ENCODE results near the gene JAKMIP1.

The JAKMIP1 gene

GRCh38 chr4:5976431-5976830, 223.9 kb downstream of the JAKMIP1 start:
- Histone ChIP-seq H3K4me2 (ENCODE audit: low read length) (no peak overlapping the region), H2AFZ (no peak overlapping the region), H3K27ac (no peak overlapping the region), H3K9ac (no peak overlapping the region), H3K4me1 (no peaks in the 10 kb centered on the region), H3K36me3 (ENCODE audit: control insufficient read depth, insufficient read depth, low read length) (no peaks in the 10 kb centered on the region), H3K27me3 (ENCODE audit: control insufficient read depth, insufficient read depth, low read length) (no peaks in the 10 kb centered on the region), H3K9me3 (ENCODE audit: control insufficient read depth, low read length) (no peaks in the 10 kb centered on the region), H3K4me3 (ENCODE audit: low read depth, low read length) (no peak overlapping the region), H3K79me2 (no peaks in the 10 kb centered on the region)
- no peak for TF ChIP-seq CTCF (IDR thresholded peaks at IDR 0.05)

Measured in parathyroid adenoma (tissue), 2 donors.